Ovary (tissue), 9 donors: Measurements from ENCODE around the gene PHLDB1. TPM values are rescaled to one million over a fixed set of nuclear protein-coding genes. Genes with fewer than 3 reads are reported as not detected.
A peak's percentile ranks its signal among the peaks of the same experiment; 100 is the strongest.

ENCODE experiments used
- DNase-seq, 5 donors: peaks; one replicate each; pipeline ENCODE4 v3.0.0-alpha.2; 2019 to 2020
- H3K27ac ChIP-seq, 2 donors: fragments of 200-600 bp; one replicate each; pipeline versions ENCODE4 v1.5.1 to v1.8.0; 2019 to 2022
- H3K27me3 ChIP-seq: fragments of 200-600 bp; one replicate; pipeline ENCODE4 v1.8.0; 2022
- H3K36me3 ChIP-seq: fragments of 200-600 bp; sonication (generic); one replicate; pipeline ENCODE4 v1.5.1; 2019
- H3K4me1 ChIP-seq: one replicate; pipeline ENCODE4 v1.8.1; 2013; ENCODE audit warnings: mild to moderate bottlenecking, moderate library complexity; ENCODE audit not compliant: insufficient read depth
- H3K4me3 ChIP-seq: fragments of 200-600 bp; sonication (generic); one replicate; pipeline ENCODE4 v1.5.1; 2017
- H3K9me3 ChIP-seq, 2 donors: fragments of 200-600 bp in 1 of 2; sonication (generic) in 1 of 2; one replicate each; pipeline versions ENCODE4 v1.5.1 to v1.8.1; 2013 to 2019; ENCODE audit warnings: mild to moderate bottlenecking in 1 of 2, moderate library complexity in 1 of 2
- CTCF ChIP-seq, 3 donors: fragments of 450-650 bp in 2 of 3; fragments of 200-600 bp in 1 of 3; IDR thresholded peaks; one replicate each; pipeline versions ENCODE4 v1.5.1 to v1.8.0; 2016 to 2022; ENCODE audit warnings: antibody characterized with exemption in 3 of 3, mild to moderate bottlenecking in 1 of 3
- EP300 ChIP-seq: sonication (generic); formaldehyde crosslinking; IDR thresholded peaks from one replicate; pipeline ENCODE4 v1.6.1; 2017; ENCODE audit warnings: antibody characterized with exemption
- POLR2A ChIP-seq: fragments of 450-650 bp; IDR thresholded peaks from one replicate; pipeline ENCODE4 v1.6.1; 2017; ENCODE audit warnings: antibody characterized with exemption, mild to moderate bottlenecking, moderate library complexity
- WGBS, 3 donors: extraction: QIAGEN DNeasy Blood & Tissue Kit in 1 of 3; methylation state at CpG; one replicate each; pipeline versions ENCODE4 v1.1.5 to v1.1.7; 2013 to 2017; 5-methylcytosine and 5-hydroxymethylcytosine counted together
- intact Hi-C, 4 donors: fragments of 100-400 bp; cut with DNase I; formaldehyde crosslinking; loops; one replicate each; pipeline versions ENCODE4 v1.11.0 to v1.15.1; 2022 to 2023
- polyA plus RNA-seq, 2 donors: library from polyadenylated mRNA; stranded (reverse); fragments of 200-250 nt in 1 of 2; fragments of 350-450 nt in 1 of 2; fragmentation: Illumina TruSeq in 1 of 2; extraction: RNeasy Lipid Tissue Mini Kit (QIAGEN cat#74804) in 1 of 2; gene quantifications; one replicate each; pipeline ENCODE4 v1.2.3, GENCODE V29; 2013 to 2014
- total RNA-seq, 7 donors: library from RNA; depleted of rRNA in 2 of 7; stranded (reverse); fragments of >200 nt in 2 of 7; fragmentation: NEBNext Ultra II Directional in 3 of 7; extraction: Animal tissue kit (Norgen Biotek cat#: 25700) in 3 of 7; gene quantifications; one replicate each; pipeline versions ENCODE4 v1.1.0 to v1.2.4, GENCODE V29; 2016 to 2023
- donor health status: DM: no; HTN: no; CAD: no; lungs with moderate emphysema.
- donor health status: DM: no; HTN: no; CAD: no.
- donor health status: Bipolar disorder and iron deficiency.
- donor health status: DM: yes; HTN: yes; CAD: no.
- donor health status: DM: no; HTN: no; CAD: no.
- donor health status: DM: yes; HTN: yes; CAD: no.

The PHLDB1 gene
- total and polyA plus RNA-seq, 9 donors = 46.2 to 265 (median 137) TPM

DNA sequence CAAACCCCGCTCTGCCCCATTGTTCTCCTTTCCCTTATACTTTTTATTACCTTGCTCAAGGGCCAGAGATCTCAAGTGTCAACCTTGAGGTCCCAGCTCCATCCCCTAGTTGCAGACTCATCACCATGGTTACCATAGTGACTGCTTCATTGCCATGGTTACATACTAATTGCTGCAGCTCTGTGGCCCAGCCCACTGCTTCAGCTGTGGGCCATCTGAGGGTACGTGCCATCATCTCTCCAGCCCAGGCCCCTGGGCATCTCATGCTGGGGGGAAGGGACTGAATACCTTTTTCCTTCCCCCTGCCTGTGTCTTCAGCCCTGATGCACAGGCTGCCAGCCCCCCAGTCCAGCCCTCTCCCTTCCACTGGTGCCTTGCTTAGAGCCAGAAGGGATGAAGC is 49.8 kb downstream of the PHLDB1 start:
- H3K4me1 ChIP-seq = no peaks in the 10 kb centered on the region
- H3K27me3 ChIP-seq = no peaks in the 10 kb centered on the region
- H3K36me3 ChIP-seq = no peaks in the 10 kb centered on the region
- H3K27ac ChIP-seq = no peak overlapping the region
- TF ChIP-seq EP300 (no peak), POLR2A (no peak), CTCF (IDR thresholded peaks at IDR 0.05) (no peak)
- H3K9me3 ChIP-seq = no peaks in the 10 kb centered on the region
- 90 to 93% (median 91%) methylated on average over 2 of the region's 2 CpGs for WGBS, 3 donors
- no peak overlapping the region for H3K4me3 ChIP-seq
- intact Hi-C loops = no loop called here
- DNase-seq = no peak

DNA sequence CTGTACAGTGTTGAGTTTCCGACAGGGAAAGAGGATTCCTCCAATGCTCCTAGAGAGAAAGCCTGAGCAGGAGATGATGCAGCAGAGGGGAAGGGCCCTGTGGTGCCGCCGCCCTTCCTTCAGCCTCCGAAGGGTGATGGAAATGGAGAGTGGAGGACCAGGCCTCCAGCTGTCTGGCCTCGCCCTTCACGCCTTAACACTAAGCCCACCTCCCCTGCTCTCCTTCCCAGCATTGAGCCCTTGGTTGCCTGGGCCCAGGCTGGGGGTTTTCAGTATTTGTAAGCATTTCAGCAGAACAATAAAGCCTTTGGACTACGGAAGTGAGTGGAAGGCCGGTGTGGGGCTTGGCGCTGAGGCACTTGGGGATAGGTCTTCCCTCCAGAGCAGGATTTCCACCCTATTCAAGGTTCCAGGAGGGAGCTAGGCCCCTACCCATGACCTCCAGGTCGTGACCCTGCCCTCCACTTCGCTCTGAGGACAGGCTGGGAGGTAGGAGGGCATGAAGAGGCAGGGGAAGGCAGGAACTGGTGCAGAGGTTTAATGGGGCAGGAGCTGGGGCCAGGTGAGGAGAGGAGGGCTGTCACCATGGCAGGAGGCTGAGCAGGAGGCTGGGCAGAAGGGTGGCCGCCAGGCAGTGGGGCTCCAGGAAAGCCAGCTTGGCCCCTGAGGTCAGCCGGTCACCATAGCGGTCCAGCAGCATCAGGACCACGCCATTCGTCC is 50.5 kb downstream of the PHLDB1 start:
- H3K4me3 ChIP-seq = no peak overlapping the region
- H3K4me1 ChIP-seq = no peaks in the 10 kb centered on the region
- TF ChIP-seq CTCF (IDR thresholded peaks at IDR 0.05) (no peak), EP300 (no peak), POLR2A (no peak)
- intact Hi-C loops = loop anchor here in 1 of 4 donors (2.0 kb wide), 1 partner anchor 61 kb away; no protein-coding TSS in a partner anchor
- H3K9me3 ChIP-seq = no peaks in the 10 kb centered on the region
- no peaks in the 10 kb centered on the region for H3K36me3 ChIP-seq
- peak in 1 of 5 donors; percentile 46 for DNase-seq
- no peaks in the 10 kb centered on the region for H3K27me3 ChIP-seq
- WGBS, 3 donors = 73% methylated on average over 16 of the region's 16 CpGs
- peak overlapping the region; percentile 40 to 58 for H3K27ac ChIP-seq

DNA sequence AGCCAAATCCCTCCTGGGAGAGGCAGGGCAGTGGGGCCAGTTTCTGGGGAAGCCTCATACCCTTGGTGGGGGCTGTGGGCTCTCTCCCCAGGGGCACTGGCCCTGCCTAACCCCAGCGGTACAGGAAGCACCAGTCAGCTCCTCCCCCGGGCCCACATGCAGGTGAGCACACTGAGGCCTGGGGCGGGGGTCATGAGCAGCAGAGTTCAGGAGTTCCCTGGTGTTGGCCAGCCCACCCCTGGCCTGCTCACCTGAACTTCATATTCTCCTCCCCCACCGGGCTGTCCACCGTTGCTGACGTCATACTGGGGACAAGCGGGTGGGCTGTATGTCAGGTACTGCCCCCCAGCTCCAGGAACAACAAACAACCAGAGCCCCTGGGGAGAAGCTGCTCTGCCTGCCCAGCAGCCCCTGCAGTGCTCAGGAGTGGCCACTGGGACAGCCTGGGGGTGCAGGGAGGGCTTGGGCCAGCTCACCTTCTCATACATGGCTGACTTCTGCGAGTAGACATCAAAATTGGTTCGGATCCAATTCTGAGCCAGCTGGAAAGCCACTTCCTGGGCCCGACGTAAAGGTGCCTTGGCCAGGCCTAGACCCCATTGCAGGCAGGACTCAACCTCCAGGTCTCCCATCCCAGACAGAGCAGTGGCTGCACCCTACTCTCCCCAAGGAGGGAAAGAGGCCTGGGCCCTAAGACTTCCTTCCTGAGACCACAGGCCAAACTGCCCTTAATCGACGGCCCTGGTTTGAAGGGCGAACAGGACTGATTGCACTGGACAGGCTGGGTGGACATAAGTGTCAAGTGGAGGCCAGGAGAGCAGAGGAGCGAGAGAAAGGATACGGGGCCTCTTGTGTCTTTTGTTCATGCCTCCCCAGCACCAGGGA is 51.3 kb downstream of the PHLDB1 start:
- Histone ChIP-seq H3K4me1 (no peaks in the 10 kb centered on the region), H3K9me3 (no peaks in the 10 kb centered on the region), H3K27ac (peak overlapping the region; percentile 40 to 58), H3K4me3 (no peak overlapping the region), H3K27me3 (no peaks in the 10 kb centered on the region), H3K36me3 (no peaks in the 10 kb centered on the region)
- 42 to 47% (median 44%) methylated on average over 16 of the region's 16 CpGs for WGBS, 3 donors
- intact Hi-C loops = loop anchor here in 1 of 4 donors (2.0 kb wide), 1 partner anchor 62 kb away; no protein-coding TSS in a partner anchor
- DNase-seq = peak in 2 of 5 donors; percentile 51 to 52
- no peak for TF ChIP-seq CTCF (IDR thresholded peaks at IDR 0.05)

GRCh38 chr11:118659314-118659952 is 52.0 kb downstream of the PHLDB1 start:
- Histone ChIP-seq H3K27ac (peak overlapping the region; percentile 40 to 58), H3K9me3 (no peaks in the 10 kb centered on the region), H3K27me3 (no peaks in the 10 kb centered on the region), H3K36me3 (no peaks in the 10 kb centered on the region), H3K4me3 (peak overlapping the region; percentile 3), H3K4me1 (no peaks in the 10 kb centered on the region)
- DNase-seq = peak; percentile 90 to 96 (median 95)
- TF ChIP-seq EP300 = no peak
- peak; percentile 94 to 97 (median 95) for TF ChIP-seq CTCF (IDR thresholded peaks at IDR 0.05)
- TF ChIP-seq POLR2A = no peak
- 3 to 7% (median 5%) methylated on average over 24 to 26 of the region's 26 CpGs for WGBS, 3 donors
- intact Hi-C loops = loop anchor here in 1 of 4 donors (2.0 kb wide), 1 partner anchor 63 kb away; no protein-coding TSS in a partner anchor
